ENCODE measurements around the gene EXOSC10. TPM values are rescaled to one million over a fixed set of nuclear protein-coding genes. Genes with fewer than 3 reads are reported as not detected.

EXOSC10 gene
- polyA plus RNA-seq, 2 of the 4 experiments (the other 2 are of a cell fraction): 45.4 to 76.9 TPM

GRCh38 chr1:11145741-11146140 lies 46.1 kb upstream of the EXOSC10 start:
- no peak for ATAC-seq
- WGBS (ENCODE audit: missing lambda C conversion rate): 92% methylated on average over 6 of the region's 6 CpGs
- no peak overlapping the region for H3K27ac ChIP-seq
- no peaks in the 10 kb centered on the region for H3K4me1 ChIP-seq
- TF ChIP-seq ZSCAN20 (CRISPR knock-in tag; IDR thresholded peaks at IDR 0.05): no peak
- TF ChIP-seq JUNB (IDR thresholded peaks at IDR 0.05): no peak
- no peak for TF ChIP-seq HEYL (CRISPR knock-in tag; IDR thresholded peaks at IDR 0.05)
- TF ChIP-seq EHMT2 (IDR thresholded peaks at IDR 0.05; ENCODE audit: low read depth): no peak
- no peak for TF ChIP-seq JUN (IDR thresholded peaks at IDR 0.05)
- no peak for TF ChIP-seq E2F6 (IDR thresholded peaks at IDR 0.05; ENCODE audit: borderline replicate concordance, low read depth)
- no peak for TF ChIP-seq POLR2AphosphoS2 (conservative IDR thresholded peaks at IDR 0.05; ENCODE audit: low read length)
- no peak overlapping the region for H3K4me3 ChIP-seq
- DNase-seq (ENCODE audit: low read depth in 1 of 2, low spot score in 1 of 2): no peak
- POLR2A ChIA-PET: no interaction called here
- FAIRE-seq: no peak
- CTCF ChIA-PET: interaction anchor here (0.8 to 2.4 kb wide), 2 partner anchors 16 to 108 kb away, joined by 3 to 6 read pairs; no protein-coding TSS in a partner anchor
- no peaks in the 10 kb centered on the region for H3K9me3 ChIP-seq
- no peak overlapping the region for H3K4me2 ChIP-seq

- no peak overlapping the region for H3K27ac ChIP-seq
- ATAC-seq: no peak
- H3K9me3 ChIP-seq: no peaks in the 10 kb centered on the region
- ChIA-PET CTCF (interaction anchor here (0.7 to 1.6 kb wide), 2 partner anchors 23 to 66 kb away, joined by 3 read pairs; no protein-coding TSS in a partner anchor), POLR2A (no interaction called here)
- H3K4me2 ChIP-seq: no peak overlapping the region
- no peak for FAIRE-seq
- TF ChIP-seq SMC3 (IDR thresholded peaks at IDR 0.05) (no peak), CHD2 (IDR thresholded peaks at IDR 0.05; ENCODE audit: low read length, partially characterized antibody) (no peak), HMGXB4 (CRISPR knock-in tag; IDR thresholded peaks at IDR 0.05; ENCODE audit: borderline replicate concordance) (no peak), KDM1A (IDR thresholded peaks at IDR 0.05; ENCODE audit: low read depth) (no peak), FOXS1 (CRISPR knock-in tag; IDR thresholded peaks at IDR 0.05) (no peak), ZSCAN20 (CRISPR knock-in tag; IDR thresholded peaks at IDR 0.05) (no peak), USF2 (IDR thresholded peaks at IDR 0.05) (no peak), CBX2 (IDR thresholded peaks at IDR 0.05; ENCODE audit: borderline replicate concordance, low read depth) (no peak), REST (IDR thresholded peaks at IDR 0.05) (no peak), EHMT2 (IDR thresholded peaks at IDR 0.05; ENCODE audit: low read depth) (no peak), ZNF302 (CRISPR knock-in tag; IDR thresholded peaks at IDR 0.05) (no peak), HOXB13 (CRISPR knock-in tag; IDR thresholded peaks at IDR 0.05; ENCODE audit: low read depth) (no peak), CHD4 (IDR thresholded peaks at IDR 0.05; ENCODE audit: borderline replicate concordance) (no peak)
- H3K4me3 ChIP-seq: no peak overlapping the region
- no peaks in the 10 kb centered on the region for H3K4me1 ChIP-seq
- whole genome bisulfite sequencing (ENCODE audit: missing lambda C conversion rate): 81% methylated on average over 12 of the region's 12 CpGs
- no peak for DNase-seq (ENCODE audit: low read depth in 1 of 2, low spot score in 1 of 2)
These were observed 45.0 kb upstream of the EXOSC10 start for GRCh38 chr1:11144570-11145256.

Data from A549 (cell line).